ENCODE results near the gene SULT4A1. TPM values are rescaled to one million over a fixed set of nuclear protein-coding genes. Genes with fewer than 3 reads are reported as not detected.

Gene SULT4A1
- total RNA-seq, 1 donor from 2014 or later, result not detected

- intact Hi-C loops (cut with DNase I), result no loop called here
- TF ChIP-seq CTCF (IDR thresholded peaks at IDR 0.05), result no peak
- DNase-seq, result no peak
- no peaks in the 10 kb centered on the region for H3K9me3 ChIP-seq
- H3K36me3 ChIP-seq, result no peaks in the 10 kb centered on the region
- no peaks in the 10 kb centered on the region for H3K4me1 ChIP-seq
- no peaks in the 10 kb centered on the region for H3K27me3 ChIP-seq
- no peak for ATAC-seq
- H3K4me3 ChIP-seq, result no peak overlapping the region
- H3K27ac ChIP-seq, result no peak overlapping the region
Observed at GRCh38 chr22:43838161-43838560, 24.2 kb downstream of the SULT4A1 start.

- Histone ChIP-seq H3K27ac (no peak overlapping the region), H3K36me3 (no peaks in the 10 kb centered on the region), H3K9me3 (no peaks in the 10 kb centered on the region), H3K4me3 (no peak overlapping the region), H3K27me3 (no peaks in the 10 kb centered on the region), H3K4me1 (no peaks in the 10 kb centered on the region)
- no peak for TF ChIP-seq CTCF (IDR thresholded peaks at IDR 0.05)
- no peak for DNase-seq
- intact Hi-C loops (cut with DNase I), result no loop called here
- ATAC-seq, result no peak
Observed at GRCh38 chr22:43837666-43838065, 24.6 kb downstream of the SULT4A1 start.

- Histone ChIP-seq H3K4me3 (no peak overlapping the region), H3K9me3 (no peaks in the 10 kb centered on the region), H3K36me3 (no peaks in the 10 kb centered on the region), H3K4me1 (no peaks in the 10 kb centered on the region), H3K27me3 (no peaks in the 10 kb centered on the region), H3K27ac (no peak overlapping the region)
- DNase-seq (no peak), ATAC-seq (no peak)
- no peak for TF ChIP-seq CTCF (IDR thresholded peaks at IDR 0.05)
- intact Hi-C loops (cut with DNase I), result no loop called here
Observed at GRCh38 chr22:43835736-43836135, 26.6 kb downstream of the SULT4A1 start.

- Histone ChIP-seq H3K36me3 (no peaks in the 10 kb centered on the region), H3K4me1 (no peaks in the 10 kb centered on the region), H3K4me3 (no peak overlapping the region), H3K9me3 (no peaks in the 10 kb centered on the region), H3K27me3 (no peaks in the 10 kb centered on the region), H3K27ac (no peak overlapping the region)
- intact Hi-C loops (cut with DNase I), result no loop called here
- TF ChIP-seq CTCF (IDR thresholded peaks at IDR 0.05), result no peak
- ATAC-seq (no peak), DNase-seq (no peak)
Observed at GRCh38 chr22:43835166-43835565, 27.1 kb downstream of the SULT4A1 start.

GRCh38 chr22:43833286-43834240 lies 28.8 kb downstream of the SULT4A1 start:
- Histone ChIP-seq H3K4me3 (no peak overlapping the region), H3K9me3 (no peaks in the 10 kb centered on the region), H3K27me3 (no peaks in the 10 kb centered on the region), H3K4me1 (peaks cover 3% of the 10 kb centered on the region), H3K27ac (no peak overlapping the region), H3K36me3 (no peaks in the 10 kb centered on the region)
- DNase-seq (peak; percentile 58), ATAC-seq (no peak)
- no peak for TF ChIP-seq CTCF (IDR thresholded peaks at IDR 0.05)
- intact Hi-C loops (cut with DNase I), result no loop called here

Data from upper lobe of right lung (tissue), 1 donor.